B cell (primary cell): ENCODE data around the gene KIF17. TPM values are rescaled to one million over a fixed set of nuclear protein-coding genes. Genes with fewer than 3 reads are reported as not detected.

Experiments used
- ATAC-seq: fragments of 200-7000 bp; cut with Tn5 transposase; one replicate; pipeline ENCODE4 v1.10.0; 2021; ENCODE audit warnings: low read depth, mild to moderate bottlenecking, moderate number of reproducible peaks, moderate library complexity
- CTCF ChIA-PET: fragments of 350-600 bp; sonication (Branson Sonifier 250); formaldehyde crosslinking; loops from one replicate; lab custom pipeline; 2021; ENCODE audit warnings: antibody characterized with exemption, inconsistent platforms; lab: Charles Lee
- POLR2A ChIA-PET: fragments of 350-600 bp; sonication (Branson Sonifier 250); formaldehyde crosslinking; loops from one replicate; lab custom pipeline; 2021; ENCODE audit warnings: antibody characterized with exemption; lab: Charles Lee
- DNase-seq: peaks from one replicate; pipeline ENCODE4 v3.0.0; 2013
- H2AFZ ChIP-seq: 2 replicates; pipeline ENCODE4 v1.6.1; 2012; ENCODE audit warnings: mild to moderate bottlenecking, low read depth, low read length; ENCODE audit not compliant: insufficient read depth, poor library complexity, severe bottlenecking
- H3K27ac ChIP-seq, 2 donors: 1 replicate in 1 of 2; 2 replicates in 1 of 2; pipeline ENCODE4 v1.5.1; 2012 to 2013; ENCODE audit warnings: low read length in 2 of 2, mild to moderate bottlenecking in 2 of 2, moderate library complexity in 1 of 2
- H3K27me3 ChIP-seq, 4 experiments: fragments of 200-600 bp in 1 of 4; sonication (generic) in 1 of 4; replicated peaks in 1 of 4; 1 replicate in 2 of 4; 2 replicates in 2 of 4; pipeline versions ENCODE4 v1.6.1 to v1.7.0; 2013 to 2016; ENCODE audit warnings: low read length in 3 of 4, mild to moderate bottlenecking in 2 of 4, mixed read lengths in 1 of 4, moderate library complexity in 1 of 4; ENCODE audit not compliant: insufficient read depth in 4 of 4, control insufficient read depth in 3 of 4; ENCODE audit errors: control extremely low read depth in 1 of 4
- H3K36me3 ChIP-seq, 2 experiments: replicated peaks in 1 of 2; 1 replicate in 1 of 2; 2 replicates in 1 of 2; pipeline versions ENCODE4 v1.6.1 to v1.7.1; 2013; ENCODE audit warnings: low read length in 1 of 2; ENCODE audit not compliant: insufficient read depth in 2 of 2, control insufficient read depth in 1 of 2; ENCODE audit errors: control extremely low read depth in 1 of 2, extremely low read depth in 1 of 2
- H3K4me1 ChIP-seq, 2 donors: fragments of 200-600 bp in 1 of 2; sonication (generic) in 1 of 2; 1 replicate in 1 of 2; 2 replicates in 1 of 2; pipeline versions ENCODE4 v1.5.1 to v1.6.1; 2013 to 2017; ENCODE audit warnings: low read length in 2 of 2; ENCODE audit not compliant: control insufficient read depth in 2 of 2, insufficient read depth in 2 of 2
- H3K4me2 ChIP-seq: replicated peaks from 2 replicates; pipeline ENCODE3; 2012; ENCODE audit warnings: mild to moderate bottlenecking, low read depth, low read length; ENCODE audit not compliant: poor library complexity, severe bottlenecking
- H3K4me3 ChIP-seq, 5 experiments: fragments of 200-600 bp in 1 of 5; sonication (generic) in 1 of 5; 1 replicate in 3 of 5; 2 replicates in 2 of 5; pipeline versions ENCODE4 v1.5.1 to v1.7.0; 2011 to 2016; ENCODE audit warnings: low read length in 4 of 5, mild to moderate bottlenecking in 4 of 5, low read depth in 2 of 5, control low read depth in 1 of 5, moderate library complexity in 1 of 5; ENCODE audit not compliant: insufficient read depth in 1 of 5; ENCODE audit errors: control extremely low read depth in 1 of 5, extremely low read depth in 1 of 5
- H3K79me2 ChIP-seq: fragments of 200-600 bp; sonication (generic); one replicate; pipeline ENCODE4 v1.6.0; 2016; ENCODE audit warnings: low read length; ENCODE audit not compliant: control insufficient read depth, insufficient read depth
- H3K9ac ChIP-seq: fragments of 200-600 bp; sonication (generic); 2 replicates; pipeline ENCODE4 v1.6.1; 2017; ENCODE audit warnings: mild to moderate bottlenecking, low read length, moderate library complexity
- H3K9me3 ChIP-seq, 3 donors: one replicate each; pipeline versions ENCODE4 v1.6.1 to v1.7.1; 2013; ENCODE audit warnings: low read length in 2 of 3; ENCODE audit not compliant: control insufficient read depth in 2 of 3, insufficient read depth in 1 of 3; ENCODE audit errors: control extremely low read depth in 1 of 3
- H4K20me1 ChIP-seq: 2 replicates; pipeline ENCODE4 v1.6.0; 2012; ENCODE audit warnings: mild to moderate bottlenecking, low read length; ENCODE audit not compliant: insufficient read depth, control insufficient read depth, poor library complexity, severe bottlenecking
- H3K27ac Mint-ChIP-seq: one replicate; pipeline ENCODE4 v1.8.0; 2021; ENCODE audit warnings: mixed read lengths
- H3K27me3 Mint-ChIP-seq: one replicate; pipeline ENCODE4 v1.8.0; 2021; ENCODE audit warnings: mixed read lengths
- H3K4me1 Mint-ChIP-seq: one replicate; pipeline ENCODE4 v1.8.0; 2021; ENCODE audit warnings: mixed read lengths
- H3K4me3 Mint-ChIP-seq: one replicate; pipeline ENCODE4 v1.8.0; 2021; ENCODE audit warnings: mixed read lengths
- H3K9me3 Mint-ChIP-seq: one replicate; pipeline ENCODE4 v1.8.0; 2022; ENCODE audit warnings: mixed read lengths; ENCODE audit not compliant: insufficient read depth
- EZH2 ChIP-seq: IDR thresholded peaks from 2 replicates; pipeline ENCODE4 v1.6.1; 2012; ENCODE audit warnings: borderline replicate concordance, low read depth, mild to moderate bottlenecking, moderate library complexity, low read length; ENCODE audit not compliant: insufficient read depth, poor library complexity, severe bottlenecking
- WGBS: methylation state at CpG from one replicate; pipeline ENCODE4 v1.1.5; 2013; ENCODE audit warnings: missing lambda C conversion rate; ENCODE audit not compliant: insufficient coverage; 5-methylcytosine and 5-hydroxymethylcytosine counted together
- intact Hi-C: fragments of 100-400 bp; cut with micrococcal nuclease; formaldehyde crosslinking; loops from one replicate; pipeline ENCODE4 v1.10.0; 2022
- polyA plus RNA-seq: library from polyadenylated mRNA; depleted of rRNA; stranded (reverse); fragments of >200 nt; gene quantifications from 2 replicates; pipeline ENCODE4 v1.2.3, GENCODE V29; 2012
- total RNA-seq, 2 donors: library from RNA; stranded (reverse); fragments of 120-200 nt in 1 of 2; gene quantifications; 1 replicate in 1 of 2; 2 replicates in 1 of 2; pipeline versions ENCODE4 v1.2.3 to v1.2.4, GENCODE V29; 2013 to 2022
- TF ChIP-seq, protein P1 (sequence below): fragments of 200-600 bp; IDR thresholded peaks from one replicate; pipeline ENCODE4 v1.8.0; 2022; ENCODE audit warnings: antibody characterized with exemption, mild to moderate bottlenecking

Gene KIF17
- total and polyA plus RNA-seq, 2 donors (not counting 1 experiment from before 2014, with no cell fraction given) = not detected

DNA sequence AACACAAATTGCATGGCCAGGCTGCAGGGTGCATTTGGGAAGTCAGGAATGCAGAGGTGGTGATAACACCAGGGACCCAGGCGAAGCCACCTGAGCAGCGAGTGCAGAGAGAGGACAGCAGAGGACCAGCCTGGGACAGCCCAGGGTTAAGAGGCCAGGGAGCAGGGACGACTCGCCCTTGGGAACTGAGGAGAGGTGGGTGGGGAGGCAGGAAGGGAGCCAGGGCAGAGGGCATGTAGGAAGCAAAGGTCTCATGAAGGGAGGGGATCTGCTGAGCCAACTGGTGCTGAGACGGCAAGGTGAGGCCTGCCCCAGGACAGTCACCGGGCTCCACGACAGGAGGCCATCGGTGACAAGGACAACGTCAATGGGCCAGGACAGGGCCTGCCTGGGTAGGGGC, 16.4 kb downstream of the KIF17 start:
- H3K4me1 ChIP-seq = peaks cover 0 to 4% of the 10 kb centered on the region in 2 donors
- H3K27me3 Mint-ChIP-seq = no peaks in the 10 kb centered on the region
- TF ChIP-seq, protein P1, sequence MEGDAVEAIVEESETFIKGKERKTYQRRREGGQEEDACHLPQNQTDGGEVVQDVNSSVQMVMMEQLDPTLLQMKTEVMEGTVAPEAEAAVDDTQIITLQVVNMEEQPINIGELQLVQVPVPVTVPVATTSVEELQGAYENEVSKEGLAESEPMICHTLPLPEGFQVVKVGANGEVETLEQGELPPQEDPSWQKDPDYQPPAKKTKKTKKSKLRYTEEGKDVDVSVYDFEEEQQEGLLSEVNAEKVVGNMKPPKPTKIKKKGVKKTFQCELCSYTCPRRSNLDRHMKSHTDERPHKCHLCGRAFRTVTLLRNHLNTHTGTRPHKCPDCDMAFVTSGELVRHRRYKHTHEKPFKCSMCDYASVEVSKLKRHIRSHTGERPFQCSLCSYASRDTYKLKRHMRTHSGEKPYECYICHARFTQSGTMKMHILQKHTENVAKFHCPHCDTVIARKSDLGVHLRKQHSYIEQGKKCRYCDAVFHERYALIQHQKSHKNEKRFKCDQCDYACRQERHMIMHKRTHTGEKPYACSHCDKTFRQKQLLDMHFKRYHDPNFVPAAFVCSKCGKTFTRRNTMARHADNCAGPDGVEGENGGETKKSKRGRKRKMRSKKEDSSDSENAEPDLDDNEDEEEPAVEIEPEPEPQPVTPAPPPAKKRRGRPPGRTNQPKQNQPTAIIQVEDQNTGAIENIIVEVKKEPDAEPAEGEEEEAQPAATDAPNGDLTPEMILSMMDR = no peak
- TF ChIP-seq EZH2 = no peak
- no peak overlapping the region for H3K4me2 ChIP-seq
- H3K9me3 ChIP-seq = no peaks in the 10 kb centered on the region
- DNase-seq = no peak
- H3K79me2 ChIP-seq = no peaks in the 10 kb centered on the region
- no peak for ATAC-seq
- no peak overlapping the region for H3K9ac ChIP-seq
- no peak overlapping the region for H2AFZ ChIP-seq
- no peaks in the 10 kb centered on the region for H3K36me3 ChIP-seq
- POLR2A ChIA-PET = no interaction called here
- CTCF ChIA-PET = interaction anchor here (1.3 kb wide), 1 partner anchor 494 kb away, joined by 7 read pairs; no protein-coding TSS in a partner anchor
- H4K20me1 ChIP-seq = no peaks in the 10 kb centered on the region
- H3K27me3 ChIP-seq = no peaks in the 10 kb centered on the region
- no peak overlapping the region for H3K27ac ChIP-seq
- H3K4me3 ChIP-seq = no peak overlapping the region
- H3K27ac Mint-ChIP-seq = no peak overlapping the region
- WGBS = 94% methylated on average over 9 of the region's 9 CpGs
- intact Hi-C loops = no loop called here
- H3K9me3 Mint-ChIP-seq = no peaks in the 10 kb centered on the region
- H3K4me3 Mint-ChIP-seq = no peak overlapping the region
- no peaks in the 10 kb centered on the region for H3K4me1 Mint-ChIP-seq

DNA sequence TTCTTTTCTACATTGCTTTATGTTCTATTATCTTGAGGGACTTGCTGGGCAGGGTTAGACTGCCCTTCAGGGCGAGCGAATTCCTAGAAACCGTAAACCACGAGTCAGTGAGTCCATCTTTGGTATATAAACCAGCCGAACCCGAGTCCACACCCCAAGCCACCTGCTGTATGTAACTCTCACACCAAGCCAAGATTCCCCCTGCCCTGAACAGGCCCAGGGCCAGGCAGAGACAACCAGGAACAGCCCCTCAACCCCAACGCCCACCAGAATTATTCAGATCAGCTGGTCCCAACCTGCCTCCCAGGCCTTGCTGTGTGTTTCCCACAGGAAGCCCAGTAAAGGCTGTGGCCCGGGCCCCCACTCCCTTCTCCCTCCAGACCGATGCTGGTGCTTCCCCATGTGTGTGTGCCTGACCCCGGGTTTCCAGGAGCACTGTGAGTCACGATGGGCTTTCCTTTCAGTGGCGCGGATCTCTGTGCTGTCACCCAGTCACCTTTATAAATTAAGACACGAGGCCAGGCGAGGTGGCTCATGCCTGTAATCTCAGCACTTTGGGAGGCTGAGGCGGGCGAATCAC, 17.1 kb downstream of the KIF17 start:
- H3K27ac ChIP-seq = no peak overlapping the region
- Mint-ChIP-seq H3K9me3 (no peaks in the 10 kb centered on the region), H3K4me3 (no peak overlapping the region), H3K4me1 (peaks cover 4% of the 10 kb centered on the region), H3K27me3 (no peaks in the 10 kb centered on the region), H3K27ac (no peak overlapping the region)
- ChIA-PET CTCF (interaction anchor here (7.6 kb wide), 1 partner anchor 494 kb away, joined by 130 read pairs; no protein-coding TSS in a partner anchor), POLR2A (no interaction called here)
- H3K36me3 ChIP-seq = no peaks in the 10 kb centered on the region
- H3K4me2 ChIP-seq = no peak overlapping the region
- WGBS = 92% methylated on average over 15 of the region's 17 CpGs
- H3K79me2 ChIP-seq = no peaks in the 10 kb centered on the region
- no peaks in the 10 kb centered on the region for H3K9me3 ChIP-seq
- H3K27me3 ChIP-seq = no peaks in the 10 kb centered on the region
- no peak for DNase-seq
- H3K9ac ChIP-seq = no peak overlapping the region
- ATAC-seq = no peak
- no peaks in the 10 kb centered on the region for H4K20me1 ChIP-seq
- peaks cover 0 to 8% of the 10 kb centered on the region in 2 donors for H3K4me1 ChIP-seq
- H3K4me3 ChIP-seq = no peak overlapping the region
- no peak overlapping the region for H2AFZ ChIP-seq
- intact Hi-C loops = no loop called here
- no peak for TF ChIP-seq EZH2
- TF ChIP-seq, protein P1 = no peak
